ENCODE measurements around the gene ESD.
"Not testable (repeated sequence)": the region's sequence is repeated elsewhere in the genome, so short reads cannot be mapped to it uniquely, and the experiment has no call there.

The ESD gene

DNA sequence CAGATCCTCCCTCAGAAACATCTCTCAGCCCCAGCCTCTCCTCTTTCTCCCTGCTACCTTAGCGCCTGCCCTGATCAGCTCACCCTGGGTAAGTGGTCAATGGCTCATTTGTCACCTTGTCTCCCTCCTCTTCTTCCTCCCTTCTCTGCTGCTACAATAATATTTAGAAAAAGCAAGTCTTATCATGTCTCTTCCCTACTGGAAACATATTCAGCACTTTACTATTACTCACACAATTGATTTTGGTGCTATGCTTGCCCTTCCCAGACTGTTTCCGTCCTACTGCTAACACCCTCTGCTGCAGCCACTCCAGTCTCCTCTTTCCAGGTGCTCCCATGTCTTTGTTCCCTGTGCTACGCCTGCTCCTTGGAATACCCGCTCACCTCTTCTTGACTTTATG, 35.8 kb downstream of the ESD start:
- TF ChIP-seq, protein P1, sequence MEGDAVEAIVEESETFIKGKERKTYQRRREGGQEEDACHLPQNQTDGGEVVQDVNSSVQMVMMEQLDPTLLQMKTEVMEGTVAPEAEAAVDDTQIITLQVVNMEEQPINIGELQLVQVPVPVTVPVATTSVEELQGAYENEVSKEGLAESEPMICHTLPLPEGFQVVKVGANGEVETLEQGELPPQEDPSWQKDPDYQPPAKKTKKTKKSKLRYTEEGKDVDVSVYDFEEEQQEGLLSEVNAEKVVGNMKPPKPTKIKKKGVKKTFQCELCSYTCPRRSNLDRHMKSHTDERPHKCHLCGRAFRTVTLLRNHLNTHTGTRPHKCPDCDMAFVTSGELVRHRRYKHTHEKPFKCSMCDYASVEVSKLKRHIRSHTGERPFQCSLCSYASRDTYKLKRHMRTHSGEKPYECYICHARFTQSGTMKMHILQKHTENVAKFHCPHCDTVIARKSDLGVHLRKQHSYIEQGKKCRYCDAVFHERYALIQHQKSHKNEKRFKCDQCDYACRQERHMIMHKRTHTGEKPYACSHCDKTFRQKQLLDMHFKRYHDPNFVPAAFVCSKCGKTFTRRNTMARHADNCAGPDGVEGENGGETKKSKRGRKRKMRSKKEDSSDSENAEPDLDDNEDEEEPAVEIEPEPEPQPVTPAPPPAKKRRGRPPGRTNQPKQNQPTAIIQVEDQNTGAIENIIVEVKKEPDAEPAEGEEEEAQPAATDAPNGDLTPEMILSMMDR (IDR thresholded peaks at IDR 0.05; ENCODE audit: insufficient read depth, low read length, missing control alignments): no peak
- no peak for DNase-seq (ENCODE audit: low read depth, low spot score)
- POLR2A ChIA-PET: no interaction called here
- no peak overlapping the region for H3K4me3 ChIP-seq (ENCODE audit: low read depth, low read length)
- CTCF ChIA-PET: interaction anchor here (0.9 to 3.2 kb wide), 2 partner anchors 10 to 15 kb away, joined by 3 to 26 read pairs; no protein-coding TSS in a partner anchor

DNA sequence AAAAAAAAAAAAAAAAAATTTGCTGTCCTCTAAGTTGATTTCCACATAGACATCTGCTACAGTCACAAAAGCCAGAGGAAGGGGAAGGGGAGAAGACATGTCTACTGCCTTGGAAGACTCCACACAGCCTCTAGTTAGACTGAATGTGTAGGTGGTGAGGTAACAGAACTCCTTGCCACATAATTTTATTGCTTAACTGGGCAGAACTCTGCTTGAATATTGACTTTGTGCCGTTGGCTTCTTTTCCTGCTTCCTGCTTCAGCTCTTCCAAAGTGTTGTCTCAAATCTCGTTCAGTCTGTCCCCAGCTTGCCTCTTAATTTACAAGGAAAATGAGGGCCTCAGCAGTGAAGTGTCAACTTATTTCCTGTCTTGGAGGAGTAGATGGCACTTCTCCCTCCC, 37.1 kb downstream of the ESD start:
- POLR2A ChIA-PET: no interaction called here

DNA sequence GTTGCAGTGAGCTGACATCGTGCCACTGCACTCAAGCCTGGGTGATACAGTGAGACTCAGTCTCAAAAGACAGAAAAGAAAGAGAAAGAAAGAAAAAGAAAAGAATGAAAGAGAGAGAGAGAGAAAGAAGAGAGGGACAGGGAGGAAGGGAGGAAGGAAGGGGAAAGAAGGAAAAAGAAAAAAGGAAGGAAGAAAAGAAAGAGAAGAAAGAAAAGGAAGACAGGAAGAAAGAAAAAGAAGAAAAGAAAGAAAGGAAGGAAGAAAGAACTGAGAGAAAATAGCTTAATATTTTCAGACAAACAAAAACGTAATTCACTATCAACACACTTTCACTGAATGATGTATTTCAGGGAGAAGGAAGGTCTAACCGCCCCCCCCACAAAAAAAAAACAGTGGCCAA, 39.3 kb downstream of the ESD start:
- no peak overlapping the region for H3K4me3 ChIP-seq (ENCODE audit: low read depth, low read length)
- DNase-seq (ENCODE audit: low read depth, low spot score): no peak
- TF ChIP-seq, protein P1 (IDR thresholded peaks at IDR 0.05; ENCODE audit: insufficient read depth, low read length, missing control alignments): no peak
- ChIA-PET POLR2A (no interaction called here), CTCF (no interaction called here)

More for the DNA sequence above, 37.1 kb downstream of the ESD start:
- DNase-seq (ENCODE audit: low read depth, low spot score): no peak
- no peak overlapping the region for H3K4me3 ChIP-seq (ENCODE audit: low read depth, low read length)
- TF ChIP-seq, protein P1 (IDR thresholded peaks at IDR 0.05; ENCODE audit: insufficient read depth, low read length, missing control alignments): no peak
- CTCF ChIA-PET: no interaction called here

DNA sequence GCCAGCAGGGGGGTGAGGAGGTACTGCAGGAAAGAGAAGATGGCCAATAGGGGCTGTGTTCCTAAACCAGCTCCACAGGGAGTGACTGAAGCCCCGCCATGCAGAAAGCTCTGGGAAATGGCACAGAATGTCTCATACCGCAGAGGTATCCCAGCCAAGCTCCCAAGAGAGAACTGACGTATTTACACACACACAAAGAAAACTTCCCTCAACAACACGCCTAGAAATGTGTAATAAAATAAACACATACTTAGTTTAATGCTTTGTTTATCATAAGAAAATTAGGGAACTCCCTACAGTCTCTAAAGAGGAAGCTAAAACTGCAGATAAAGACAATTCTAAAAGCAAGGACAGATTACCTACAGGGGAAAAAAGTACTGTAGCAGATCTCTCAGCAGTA, 40.0 kb downstream of the ESD start:
- no peak for DNase-seq (ENCODE audit: low read depth, low spot score)
- POLR2A ChIA-PET: no interaction called here
- TF ChIP-seq, protein P1 (IDR thresholded peaks at IDR 0.05; ENCODE audit: insufficient read depth, low read length, missing control alignments): no peak
- H3K4me3 ChIP-seq (ENCODE audit: low read depth, low read length): no peak overlapping the region
- CTCF ChIA-PET: no interaction called here

DNA sequence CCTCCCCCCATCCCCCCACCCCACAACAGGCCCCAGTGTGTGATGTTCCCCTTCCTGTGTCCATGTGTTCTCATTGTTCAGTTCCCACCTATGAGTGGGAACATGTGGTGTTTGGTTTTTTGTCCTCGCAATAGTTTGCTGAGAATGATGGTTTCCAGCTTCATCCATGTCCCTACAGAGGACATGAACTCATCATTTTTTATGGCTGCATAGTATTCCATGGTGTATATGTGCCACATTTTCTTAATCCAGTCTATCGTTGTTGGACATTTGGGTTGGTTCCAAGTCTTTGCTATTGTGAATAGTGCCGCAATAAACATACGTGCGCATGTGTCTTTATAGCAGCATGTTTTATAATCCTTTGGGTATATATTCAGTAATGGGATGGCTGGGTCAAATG, 41.5 kb downstream of the ESD start:
- POLR2A ChIA-PET; H3K4me3 ChIP-seq (ENCODE audit: low read depth, low read length); DNase-seq (ENCODE audit: low read depth, low spot score); CTCF ChIA-PET: not testable (repeated sequence)

DNA sequence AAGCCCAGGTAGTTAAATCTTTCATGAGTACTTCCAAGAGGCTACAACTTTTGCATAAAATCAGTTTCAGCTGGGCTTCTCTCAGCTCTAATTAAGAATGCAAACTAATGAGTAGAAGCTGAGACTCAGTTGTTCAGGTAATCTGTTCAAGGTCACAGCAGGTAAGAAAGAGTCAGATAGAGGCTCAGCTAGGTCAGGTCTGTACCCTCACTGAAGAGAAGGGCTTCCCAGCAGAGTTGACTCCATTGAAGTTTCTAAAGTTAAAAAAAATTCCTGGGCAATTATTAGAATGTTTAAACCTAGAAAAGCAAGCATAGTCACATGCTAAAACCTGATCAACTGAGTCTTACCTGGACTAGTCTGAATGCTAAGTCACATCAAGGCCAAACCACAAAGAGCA, 42.1 kb downstream of the ESD start:
- POLR2A ChIA-PET: no interaction called here
- H3K4me3 ChIP-seq (ENCODE audit: low read depth, low read length): no peak overlapping the region
- TF ChIP-seq, protein P1 (IDR thresholded peaks at IDR 0.05; ENCODE audit: insufficient read depth, low read length, missing control alignments): no peak
- DNase-seq (ENCODE audit: low read depth, low spot score): no peak
- CTCF ChIA-PET: interaction anchor here (1.7 kb wide), 1 partner anchor 9 kb away, joined by 6 read pairs; no protein-coding TSS in a partner anchor

DNA sequence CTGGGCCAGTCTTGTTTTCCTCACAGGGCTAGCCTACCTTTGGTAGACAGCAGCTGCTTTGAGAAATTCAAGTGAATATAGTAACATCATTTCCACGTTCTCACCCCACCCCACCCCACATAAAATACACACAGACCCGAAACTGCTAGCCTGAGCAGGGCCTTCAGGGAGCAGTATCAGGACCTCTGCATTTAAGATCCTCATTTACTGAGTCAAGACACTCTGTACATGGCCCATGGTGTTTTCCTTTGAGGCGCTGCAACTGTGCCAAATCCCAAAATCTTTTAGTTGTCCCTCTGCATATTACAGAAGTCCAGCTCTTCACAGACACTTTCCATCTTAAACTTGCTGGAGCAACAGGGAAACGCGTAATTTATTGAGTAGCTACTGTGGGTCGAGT, 43.0 kb downstream of the ESD start:
- H3K4me3 ChIP-seq (ENCODE audit: low read depth, low read length): no peak overlapping the region
- TF ChIP-seq, protein P1 (IDR thresholded peaks at IDR 0.05; ENCODE audit: insufficient read depth, low read length, missing control alignments): no peak
- CTCF ChIA-PET: interaction anchor here (1.7 kb wide), 1 partner anchor 9 kb away, joined by 6 read pairs; no protein-coding TSS in a partner anchor
- DNase-seq (ENCODE audit: low read depth, low spot score): no peak
- POLR2A ChIA-PET: no interaction called here

All from AG04449 (cell line).